ENCODE data around the gene LRRTM4. TPM values are rescaled to one million over a fixed set of nuclear protein-coding genes. Genes with fewer than 3 reads are reported as not detected.

The LRRTM4 gene
- total and polyA plus RNA-seq, 2 donors (not counting 1 experiment from before 2014, with no cell fraction given) = not detected

GRCh38 chr2:77155511-77155910, 366.7 kb downstream of the LRRTM4 start:
- Mint-ChIP-seq H3K4me3 (no peak overlapping the region), H3K9me3 (ENCODE audit: insufficient read depth) (peaks cover 5% of the 10 kb centered on the region), H3K4me1 (no peaks in the 10 kb centered on the region), H3K27me3 (no peaks in the 10 kb centered on the region), H3K27ac (no peak overlapping the region)
- TF ChIP-seq CTCF (IDR thresholded peaks at IDR 0.05) (no peak), EZH2 (IDR thresholded peaks at IDR 0.05; ENCODE audit: borderline replicate concordance, insufficient read depth, low read depth, low read length, poor library complexity, severe bottlenecking) (no peak)
- Histone ChIP-seq H3K4me1 (ENCODE audit: control insufficient read depth in 2 of 2, insufficient read depth in 2 of 2, low read length in 2 of 2) (no peaks in the 10 kb centered on the region), H4K20me1 (ENCODE audit: control insufficient read depth, insufficient read depth, low read length, poor library complexity, severe bottlenecking) (no peaks in the 10 kb centered on the region), H3K79me2 (ENCODE audit: control insufficient read depth, insufficient read depth, low read length) (no peaks in the 10 kb centered on the region), H3K9me3 (ENCODE audit: control extremely low read depth in 1 of 3, control insufficient read depth in 2 of 3, insufficient read depth in 1 of 3, low read length in 2 of 3) (no peaks in the 10 kb centered on the region), H3K4me2 (replicated peaks; ENCODE audit: low read depth, low read length, poor library complexity, severe bottlenecking) (no peak overlapping the region), H2AFZ (ENCODE audit: insufficient read depth, low read depth, low read length, poor library complexity, severe bottlenecking) (no peak overlapping the region), H3K4me3 (ENCODE audit: control extremely low read depth in 1 of 5, extremely low read depth in 1 of 5, insufficient read depth in 1 of 5, low read depth in 2 of 5, low read length in 4 of 5) (no peak overlapping the region), H3K27ac (ENCODE audit: low read length in 2 of 2) (no peak overlapping the region), H3K36me3 (replicated peaks in 1 of 2; ENCODE audit: control extremely low read depth in 1 of 2, control insufficient read depth in 1 of 2, extremely low read depth in 1 of 2, insufficient read depth in 2 of 2, low read length in 1 of 2) (no peaks in the 10 kb centered on the region), H3K9ac (ENCODE audit: low read length) (no peak overlapping the region), H3K27me3 (replicated peaks in 1 of 4; ENCODE audit: control extremely low read depth in 1 of 4, control insufficient read depth in 3 of 4, insufficient read depth in 4 of 4, low read length in 3 of 4) (no peaks in the 10 kb centered on the region)
- intact Hi-C loops (cut with micrococcal nuclease) = no loop called here
- no peak for DNase-seq
- ChIA-PET POLR2A (no interaction called here), CTCF (no interaction called here)
- 100% methylated on average over 1 of the region's 1 CpG for WGBS (ENCODE audit: insufficient coverage)
- no peak for ATAC-seq (ENCODE audit: low read depth)

- Mint-ChIP-seq H3K4me1 (no peaks in the 10 kb centered on the region), H3K27ac (no peak overlapping the region), H3K27me3 (no peaks in the 10 kb centered on the region), H3K4me3 (no peak overlapping the region), H3K9me3 (ENCODE audit: insufficient read depth) (peaks cover 3% of the 10 kb centered on the region)
- Histone ChIP-seq H3K9ac (ENCODE audit: low read length) (no peak overlapping the region), H3K27ac (ENCODE audit: low read length in 2 of 2) (no peak overlapping the region), H3K27me3 (replicated peaks in 1 of 4; ENCODE audit: control extremely low read depth in 1 of 4, control insufficient read depth in 3 of 4, insufficient read depth in 4 of 4, low read length in 3 of 4) (no peaks in the 10 kb centered on the region), H3K4me1 (ENCODE audit: control insufficient read depth in 2 of 2, insufficient read depth in 2 of 2, low read length in 2 of 2) (no peaks in the 10 kb centered on the region), H4K20me1 (ENCODE audit: control insufficient read depth, insufficient read depth, low read length, poor library complexity, severe bottlenecking) (no peaks in the 10 kb centered on the region), H3K79me2 (ENCODE audit: control insufficient read depth, insufficient read depth, low read length) (no peaks in the 10 kb centered on the region), H3K36me3 (replicated peaks in 1 of 2; ENCODE audit: control extremely low read depth in 1 of 2, control insufficient read depth in 1 of 2, extremely low read depth in 1 of 2, insufficient read depth in 2 of 2, low read length in 1 of 2) (no peaks in the 10 kb centered on the region), H3K9me3 (ENCODE audit: control extremely low read depth in 1 of 3, control insufficient read depth in 2 of 3, insufficient read depth in 1 of 3, low read length in 2 of 3) (no peaks in the 10 kb centered on the region), H2AFZ (ENCODE audit: insufficient read depth, low read depth, low read length, poor library complexity, severe bottlenecking) (no peak overlapping the region), H3K4me2 (replicated peaks; ENCODE audit: low read depth, low read length, poor library complexity, severe bottlenecking) (no peak overlapping the region), H3K4me3 (ENCODE audit: control extremely low read depth in 1 of 5, extremely low read depth in 1 of 5, insufficient read depth in 1 of 5, low read depth in 2 of 5, low read length in 4 of 5) (no peak overlapping the region)
- intact Hi-C loops (cut with micrococcal nuclease) = no loop called here
- ChIA-PET CTCF (no interaction called here), POLR2A (no interaction called here)
- ATAC-seq (ENCODE audit: low read depth) (no peak), DNase-seq (no peak)
- TF ChIP-seq CTCF (IDR thresholded peaks at IDR 0.05) (no peak), EZH2 (IDR thresholded peaks at IDR 0.05; ENCODE audit: borderline replicate concordance, insufficient read depth, low read depth, low read length, poor library complexity, severe bottlenecking) (no peak)
- WGBS (ENCODE audit: insufficient coverage) = 83% methylated on average over 1 of the region's 1 CpG
Measured at GRCh38 chr2:77149565-77149964, 372.6 kb downstream of the LRRTM4 start.
